GM19035 (cell line): ENCODE results near the gene AFP.
"Not testable (repeated sequence)": the region's sequence is repeated elsewhere in the genome, so short reads cannot be mapped to it uniquely, and the experiment has no call there.

Experiments
- ATAC-seq: cut with Tn5 transposase; IDR thresholded peaks from one replicate; pipeline ENCODE4 v1.9.1; 2021; ENCODE audit not compliant: unreplicated experiment

The AFP gene

GRCh38 chr4:73435984-73436383 is at the start of gene AFP:
AFP (plus strand) TSS chr4:73436221; CDS start chr4:73436263, 42 bp downstream.
- no peak for ATAC-seq

GRCh38 chr4:73387552-73387951 is 48.5 kb upstream of the AFP start:
- no peak for ATAC-seq

- no peak for ATAC-seq
These were observed 47.1 kb upstream of the AFP start for GRCh38 chr4:73388887-73389286.

- ATAC-seq: not testable (repeated sequence)
These were observed 46.4 kb upstream of the AFP start for GRCh38 chr4:73389663-73390062.

GRCh38 chr4:73391774-73392173 is 44.2 kb upstream of the AFP start:
- no peak for ATAC-seq

- ATAC-seq: no peak
These were observed 43.1 kb upstream of the AFP start for GRCh38 chr4:73392936-73393335.

GRCh38 chr4:73396304-73396703 is 39.7 kb upstream of the AFP start:
- no peak for ATAC-seq

- ATAC-seq: no peak
These were observed 38.7 kb upstream of the AFP start for GRCh38 chr4:73396993-73397972.

GRCh38 chr4:73401412-73401811 is 34.6 kb upstream of the AFP start:
- no peak for ATAC-seq

- ATAC-seq: no peak
These were observed 32.0 kb upstream of the AFP start, which contains the start of gene ALB for GRCh38 chr4:73404042-73404441. ALB (plus strand) TSS chr4:73404287; CDS start chr4:73404328, 41 bp downstream.

GRCh38 chr4:73404457-73404856 is 31.6 kb upstream of the AFP start:
- no peak for ATAC-seq

- no peak for ATAC-seq
These were observed 30.9 kb upstream of the AFP start for GRCh38 chr4:73405138-73405537.

- ATAC-seq: no peak
These were observed 29.5 kb upstream of the AFP start for GRCh38 chr4:73406548-73406875.

GRCh38 chr4:73407227-73407673 is 28.8 kb upstream of the AFP start:
- no peak for ATAC-seq

- ATAC-seq: no peak
These were observed 27.7 kb upstream of the AFP start for GRCh38 chr4:73408181-73408867.

GRCh38 chr4:73409012-73409862 is 26.8 kb upstream of the AFP start:
- ATAC-seq: no peak

- no peak for ATAC-seq
These were observed 26.0 kb upstream of the AFP start for GRCh38 chr4:73409978-73410548.

GRCh38 chr4:73410916-73411730 is 24.9 kb upstream of the AFP start:
- ATAC-seq: no peak

- ATAC-seq: no peak
These were observed 24.1 kb upstream of the AFP start for GRCh38 chr4:73411731-73412414.
